Activated naive CD4-positive, alpha-beta T cell (primary cell): ENCODE measurements around the gene PGD.
A peak's percentile ranks its signal among the peaks of the same experiment; 100 is the strongest.
"Not testable (repeated sequence)": the region's sequence is repeated elsewhere in the genome, so short reads cannot be mapped to it uniquely, and the experiment has no call there.

Experiments
- DNase-seq, 4 experiments: peaks; one replicate each; lab custom pipeline; 2025; lab: John Stamatoyannopoulos, UW

PGD gene

DNA sequence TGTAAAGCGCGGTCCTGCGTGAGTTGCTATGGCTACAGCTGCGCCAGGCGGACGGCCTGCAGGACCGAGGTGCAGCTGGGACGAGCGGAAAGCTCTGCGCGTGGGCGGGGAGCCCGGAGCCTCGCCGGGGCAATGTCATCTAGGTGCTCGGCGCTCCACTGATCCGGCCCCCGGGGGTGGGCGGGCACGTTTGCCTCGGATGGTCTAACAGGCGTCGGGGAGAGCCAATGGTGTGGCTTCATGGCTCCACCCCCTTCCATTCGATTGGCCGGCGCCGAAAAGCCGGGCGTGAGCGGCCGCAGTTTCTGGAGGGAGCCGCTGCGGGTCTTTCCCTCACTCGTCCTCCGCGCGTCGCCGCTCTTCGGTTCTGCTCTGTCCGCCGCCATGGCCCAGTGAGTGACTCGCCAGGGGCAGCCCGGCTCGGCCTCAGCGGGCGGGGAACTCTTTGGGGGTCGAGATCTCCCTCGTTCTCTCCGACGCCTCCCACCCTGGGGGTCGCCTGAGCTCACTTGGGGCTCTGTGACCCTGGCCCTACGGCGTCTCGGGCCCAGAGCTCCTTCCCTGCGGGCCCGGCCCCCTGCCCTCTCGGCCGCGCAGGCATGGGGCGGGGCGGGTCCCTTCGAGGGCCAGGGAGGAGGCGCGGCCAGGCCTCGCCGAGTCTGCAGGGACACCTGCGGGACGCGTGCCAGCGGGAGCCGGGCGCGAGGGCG lies at the start of gene PGD:
PGD (plus strand) TSS at position 331 of the 710 bp plus-strand sequence; CDS start at position 385, 54 bp downstream.
- DNase-seq: peak; percentile 86 to 96 (median 93)

DNA sequence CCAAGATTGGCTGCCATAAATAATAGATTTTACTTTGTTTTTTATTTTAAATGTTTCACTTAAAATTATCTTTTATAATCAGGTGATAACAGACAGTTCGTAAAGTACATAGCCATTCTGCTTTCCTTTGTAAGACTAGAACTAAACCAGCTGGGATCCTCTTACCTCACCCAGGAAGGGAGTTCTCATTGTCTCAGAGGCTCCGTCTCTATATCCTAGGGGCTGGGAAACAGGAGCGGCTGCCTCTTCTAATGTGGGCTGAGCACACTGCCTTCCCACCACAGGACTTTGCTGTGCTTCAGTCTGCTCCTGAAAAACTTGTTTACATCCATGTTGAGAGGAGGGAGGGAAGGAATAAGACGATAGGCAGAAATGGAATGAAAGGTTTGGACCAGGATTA lies 45.6 kb upstream of the PGD start:
- no peak for DNase-seq

DNA sequence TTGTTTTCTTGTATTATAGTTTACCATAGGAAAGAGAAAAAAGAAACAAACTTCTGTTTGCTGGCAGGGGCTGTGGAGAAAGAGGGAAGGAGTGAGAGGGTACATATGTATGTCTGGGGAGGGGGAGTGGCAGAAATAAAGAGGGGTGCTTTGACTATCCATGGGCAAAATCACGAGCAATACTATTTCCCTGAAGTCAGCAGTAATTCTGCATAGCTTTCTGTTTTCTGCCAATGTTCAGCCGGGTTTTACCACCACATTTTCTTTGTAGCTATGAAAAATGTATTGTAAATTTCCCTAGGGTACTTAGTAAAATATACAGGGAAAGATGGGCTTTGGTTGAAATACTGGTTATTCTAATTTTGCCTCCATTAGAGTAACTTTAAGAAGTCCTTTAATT lies 45.2 kb upstream of the PGD start:
- no peak for DNase-seq

DNA sequence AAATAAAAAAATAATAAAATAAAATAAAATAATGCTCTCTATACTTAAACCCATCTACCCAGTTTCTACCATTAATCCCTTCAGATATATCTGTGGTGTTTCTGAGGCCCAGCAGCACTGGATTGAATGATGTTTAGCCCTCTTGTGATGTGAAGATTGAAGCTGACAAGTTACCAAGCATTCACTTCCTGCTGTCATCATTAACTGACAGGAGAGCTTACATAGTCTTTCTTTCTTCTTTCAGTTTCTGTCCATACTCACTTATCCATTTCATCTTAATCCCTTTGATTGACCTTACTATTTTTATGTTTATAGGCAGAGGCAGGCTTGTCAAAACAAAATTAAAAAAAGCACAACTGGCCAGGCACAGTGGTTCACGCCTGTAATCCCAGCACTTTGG lies 38.8 kb upstream of the PGD start:
- no peak for DNase-seq

DNA sequence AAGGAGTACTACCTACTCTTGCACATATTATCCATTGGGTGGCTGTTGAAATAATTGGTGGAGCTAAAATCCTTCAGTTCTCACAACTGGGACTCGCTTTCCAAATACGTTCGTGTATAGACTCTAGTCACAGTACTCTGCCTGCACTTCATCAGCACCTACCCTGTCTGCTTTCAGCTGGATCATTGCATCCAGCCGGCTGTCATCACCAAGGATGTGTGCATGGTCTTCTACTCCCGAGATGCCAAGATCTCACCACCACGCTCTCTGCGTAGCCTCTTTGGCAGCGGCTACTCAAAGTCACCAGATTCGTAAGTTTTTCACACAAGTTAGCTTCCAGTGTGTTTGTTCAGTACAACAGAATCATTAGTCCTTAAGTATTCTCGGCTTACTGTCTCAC lies 37.3 kb upstream of the PGD start:
- DNase-seq: no peak

DNA sequence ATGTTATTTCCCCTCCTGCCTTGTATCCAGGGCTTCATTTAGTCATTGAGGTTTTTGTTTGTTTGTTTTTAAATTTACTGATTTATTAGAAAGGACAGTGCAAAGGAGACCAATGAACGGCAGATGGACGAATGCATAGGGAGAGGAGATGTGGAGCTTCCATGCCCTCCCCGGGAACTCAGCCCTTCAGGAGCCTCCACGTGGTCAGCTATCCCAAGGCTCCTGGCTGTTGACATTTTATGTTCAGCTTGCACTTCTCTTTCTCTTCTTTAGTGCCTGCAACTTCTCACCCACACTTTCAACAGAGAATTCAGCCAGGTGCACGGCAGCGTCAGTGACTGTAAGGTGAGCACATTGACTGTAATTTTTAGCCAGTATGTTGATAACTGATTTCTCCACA lies 30.7 kb upstream of the PGD start:
- DNase-seq: no peak

DNA sequence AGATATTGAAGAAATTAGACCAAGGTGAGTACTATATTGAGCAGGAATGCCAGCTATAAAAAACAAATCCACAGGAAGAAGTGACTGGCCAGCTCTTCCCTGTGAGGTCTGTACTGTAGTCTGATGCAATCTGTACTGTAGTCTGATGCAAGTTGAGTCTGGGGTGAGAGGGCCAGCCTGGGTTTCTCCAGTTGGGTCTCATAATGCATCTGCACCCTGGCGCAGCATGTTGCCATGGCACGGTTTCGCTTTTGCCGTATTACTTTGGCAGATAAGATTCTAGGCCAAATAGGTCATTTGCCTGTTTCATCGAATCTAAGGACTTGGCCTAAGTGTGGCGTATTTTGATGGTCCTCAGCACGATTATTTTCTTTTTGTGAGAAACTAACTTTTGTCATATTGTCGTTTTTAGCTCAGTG lies 24.4 kb upstream of the PGD start:
- DNase-seq: no peak

DNA sequence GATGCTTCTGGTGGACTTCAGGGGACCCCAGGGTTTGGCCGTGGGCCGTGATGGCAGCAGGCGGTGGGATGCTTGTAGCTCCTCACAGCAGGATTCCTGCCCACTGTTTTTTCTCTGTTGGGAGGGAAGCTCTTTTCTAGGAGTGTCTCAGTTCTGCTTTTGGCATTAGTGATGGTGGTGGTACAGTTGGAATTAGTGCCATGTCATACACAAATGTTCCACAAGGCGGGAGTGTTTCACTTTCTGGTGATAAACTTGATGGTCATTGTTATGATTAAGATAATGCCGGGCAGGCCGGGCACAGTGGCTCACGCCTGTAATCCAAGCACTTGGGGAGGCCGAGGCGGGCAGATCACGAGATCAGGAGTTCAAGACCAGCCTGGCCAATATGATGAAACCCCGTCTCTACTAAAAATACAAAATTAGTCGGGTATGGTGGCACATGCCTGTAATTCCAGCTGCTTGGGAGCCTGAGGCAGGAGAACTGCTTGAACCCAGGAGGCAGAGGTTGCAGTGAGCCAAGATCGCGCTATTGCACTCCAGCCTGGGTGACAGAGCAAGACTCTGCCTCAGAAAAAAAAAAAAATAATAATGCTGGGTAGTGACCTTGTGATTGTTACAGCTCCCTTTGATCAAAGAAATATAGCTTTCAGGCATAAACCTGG lies 21.4 kb upstream of the PGD start:
- DNase-seq: not testable (repeated sequence)

DNA sequence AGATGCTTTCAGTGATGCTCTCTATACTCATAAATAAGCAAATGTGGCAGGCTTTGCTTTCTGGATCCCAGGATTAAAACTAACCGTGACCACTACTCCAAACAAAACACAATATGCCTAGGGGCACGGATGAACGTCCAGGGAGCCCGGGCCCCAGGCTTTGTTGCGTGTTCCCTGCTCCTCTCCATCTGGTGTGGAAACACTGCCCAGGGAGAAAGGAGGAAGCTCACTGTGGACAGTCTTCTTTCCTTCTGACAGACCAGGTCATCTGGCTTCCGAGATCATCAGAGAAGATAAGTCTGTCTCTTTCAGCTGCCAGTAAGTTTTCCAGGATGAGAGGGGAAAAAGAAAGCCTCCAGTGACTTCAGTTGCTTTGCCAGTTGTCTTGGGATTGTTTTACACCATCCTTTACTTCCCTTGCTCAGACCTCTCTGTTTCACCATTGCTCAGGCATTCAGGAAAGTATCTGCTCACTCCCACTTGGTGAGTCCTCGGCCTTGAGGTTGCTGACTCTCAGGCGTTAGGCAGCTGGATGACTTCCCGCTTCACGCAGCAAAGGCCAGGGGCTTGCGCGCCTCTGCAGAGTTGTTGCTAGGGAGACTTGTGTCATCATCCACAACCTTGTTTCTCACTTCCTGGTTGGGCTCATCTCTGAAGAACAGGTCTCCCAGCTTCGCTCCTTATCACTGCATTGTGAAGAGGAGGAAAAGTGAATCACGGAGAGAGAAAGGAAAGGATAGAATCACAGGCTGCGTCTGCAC lies 20.6 kb upstream of the PGD start:
- no peak for DNase-seq

DNA sequence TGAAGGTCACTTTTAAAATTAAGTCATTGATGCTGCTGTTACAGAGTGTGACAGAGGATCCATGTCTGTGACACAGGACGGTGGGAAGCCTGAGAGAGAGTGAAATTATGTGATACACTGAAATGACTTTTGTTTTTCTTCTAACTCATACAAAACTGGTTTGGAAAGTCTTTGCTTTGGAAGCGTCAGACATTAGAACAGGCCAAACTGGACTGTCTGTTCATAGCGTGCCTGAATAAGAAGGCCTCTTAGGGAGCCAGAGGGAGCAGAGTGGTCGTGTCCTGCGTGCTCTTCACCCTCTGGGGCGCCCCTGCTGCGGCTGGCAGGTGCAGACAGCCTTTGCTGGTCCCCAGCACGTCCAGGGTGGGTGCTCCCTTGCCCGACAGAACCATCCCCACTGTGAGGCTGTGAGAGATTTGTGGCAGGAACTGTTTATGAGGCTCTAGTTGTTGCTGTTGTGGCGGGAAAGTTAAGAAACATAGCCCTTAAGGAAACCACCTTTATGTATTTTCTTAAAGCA lies 19.7 kb upstream of the PGD start:
- DNase-seq: no peak

DNA sequence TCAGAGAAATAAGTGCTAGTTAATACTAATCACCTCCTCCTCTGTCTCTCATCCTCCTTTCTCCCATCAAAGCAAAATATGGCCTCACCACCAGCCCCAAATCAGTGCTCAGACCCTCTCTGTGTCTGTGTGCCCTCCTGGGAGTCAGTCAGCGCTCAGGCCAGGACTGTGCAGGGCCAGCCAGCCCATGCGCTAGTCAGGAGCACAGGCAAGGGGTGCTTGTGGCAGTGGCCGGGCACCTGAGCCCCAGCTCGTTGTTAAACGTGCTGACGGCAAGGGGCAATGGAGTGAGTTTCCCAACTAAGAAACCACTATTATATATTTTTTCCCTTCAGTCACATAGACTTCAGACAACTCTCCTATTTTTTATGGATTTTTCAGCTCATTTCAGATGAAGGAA lies 19.2 kb upstream of the PGD start:
- DNase-seq: no peak

DNA sequence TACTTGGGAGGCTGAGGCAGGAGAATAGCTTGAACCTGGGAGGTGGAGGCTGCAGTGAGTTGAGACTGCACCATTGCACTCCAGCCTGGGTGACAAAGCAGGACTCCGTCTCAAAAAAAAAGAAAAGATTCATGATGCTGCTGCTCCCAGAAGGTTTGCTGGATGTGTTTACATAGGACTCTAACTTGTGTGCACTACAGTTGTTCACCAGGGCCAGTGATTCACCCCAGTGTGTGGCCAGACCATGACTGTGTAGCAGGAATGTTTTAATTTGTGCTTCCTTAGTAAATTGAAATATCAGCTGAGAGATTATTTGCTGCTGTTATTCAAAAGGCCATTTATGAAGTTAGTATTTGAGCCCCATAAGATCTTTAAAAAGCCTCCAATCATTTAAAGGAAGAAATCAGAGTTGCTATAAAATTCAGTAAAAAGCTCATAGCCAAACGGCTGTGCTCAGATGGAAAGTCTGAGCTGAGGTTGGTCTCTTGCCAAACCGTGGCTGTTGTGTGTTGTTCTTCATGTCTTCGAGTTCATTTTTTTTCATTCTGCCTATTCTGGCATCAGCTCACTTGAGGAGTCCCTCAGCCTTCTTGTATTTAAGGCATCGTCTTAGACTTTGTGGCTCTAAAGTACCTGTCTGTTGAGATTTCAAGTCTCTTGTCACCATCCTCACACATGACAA lies 18.1 kb upstream of the PGD start:
- DNase-seq: no peak

DNA sequence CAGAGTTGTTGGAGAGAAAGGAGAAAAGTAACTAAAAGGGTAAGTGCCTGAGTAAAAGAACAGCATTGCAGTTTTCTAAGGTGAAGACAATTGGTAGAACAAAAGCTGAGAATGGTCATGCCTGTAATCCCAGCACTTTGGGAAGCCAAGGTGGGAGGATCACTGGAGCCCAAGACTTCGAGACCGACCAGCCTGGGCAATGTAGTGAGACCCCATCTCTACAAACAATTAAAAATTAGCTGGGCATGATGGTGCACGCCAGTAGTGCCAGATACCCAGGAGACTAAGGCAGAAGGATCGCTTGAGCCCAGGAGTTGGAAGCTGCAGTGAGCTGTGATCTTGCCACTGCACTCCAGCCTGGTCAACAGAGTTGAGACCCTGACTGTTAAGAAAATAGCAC lies 15.2 kb upstream of the PGD start:
- DNase-seq: no peak

DNA sequence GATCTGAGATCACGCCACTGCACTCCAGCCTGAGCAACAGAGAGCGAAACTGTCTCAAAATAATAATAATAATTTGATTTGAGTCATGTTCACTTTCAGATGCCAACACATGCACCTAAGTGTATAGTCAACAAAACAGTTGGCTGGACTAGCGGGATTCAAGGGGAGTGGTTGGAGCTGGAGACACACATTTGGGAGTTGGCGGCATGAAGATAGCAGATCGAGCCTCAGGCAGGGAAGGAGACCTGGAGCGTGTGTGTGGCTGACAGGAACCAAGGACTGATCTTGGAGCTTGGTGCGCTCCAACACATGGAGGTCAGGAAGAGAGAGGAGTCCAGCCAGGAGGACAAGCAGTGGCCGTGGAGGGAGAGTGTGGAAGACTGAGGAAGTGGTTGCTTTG lies 14.6 kb upstream of the PGD start:
- no peak for DNase-seq

DNA sequence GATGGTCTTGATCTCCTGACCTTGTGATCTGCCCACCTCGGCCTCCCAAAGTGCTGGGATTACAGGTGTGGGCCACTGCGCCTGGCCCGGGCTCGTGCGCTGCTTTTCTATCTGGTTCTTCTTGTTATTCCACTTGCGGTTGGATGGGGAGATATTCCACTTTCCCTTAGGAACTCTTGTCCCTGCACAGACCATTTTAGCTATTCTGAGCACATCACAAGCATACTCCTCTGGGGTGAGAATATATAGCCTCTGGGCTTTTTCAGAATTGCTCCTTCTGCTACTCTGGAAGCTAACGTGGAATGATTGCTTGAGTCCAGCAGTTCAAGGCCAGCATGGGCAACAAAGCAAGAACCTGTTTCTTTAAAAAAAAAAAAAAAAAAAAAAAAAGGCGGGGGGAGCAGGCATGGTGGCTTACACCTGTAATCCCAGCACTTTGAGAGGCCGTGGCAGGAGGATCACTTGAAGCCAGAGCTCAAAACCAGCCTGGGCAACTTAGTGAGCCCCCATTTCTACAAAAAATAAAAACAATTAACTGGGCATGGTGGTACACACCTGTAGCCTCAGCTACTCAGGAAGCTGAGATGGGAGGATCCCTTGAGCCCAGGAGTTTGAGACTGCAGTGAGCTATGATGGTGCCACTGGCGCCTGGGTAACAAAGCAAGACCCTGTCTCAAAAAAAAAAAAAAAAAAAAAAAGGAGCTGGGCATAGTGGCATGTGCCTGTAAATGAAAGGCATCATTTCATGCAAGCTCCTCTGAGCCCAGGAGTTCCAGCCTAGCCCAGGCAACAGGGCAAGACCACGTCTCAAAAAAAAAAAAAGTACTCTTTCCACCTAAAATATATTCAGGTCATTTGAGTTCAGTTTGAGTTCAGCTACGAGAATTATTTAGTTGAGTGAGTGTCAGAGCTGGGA lies 11.8 kb upstream of the PGD start:
- no peak for DNase-seq

DNA sequence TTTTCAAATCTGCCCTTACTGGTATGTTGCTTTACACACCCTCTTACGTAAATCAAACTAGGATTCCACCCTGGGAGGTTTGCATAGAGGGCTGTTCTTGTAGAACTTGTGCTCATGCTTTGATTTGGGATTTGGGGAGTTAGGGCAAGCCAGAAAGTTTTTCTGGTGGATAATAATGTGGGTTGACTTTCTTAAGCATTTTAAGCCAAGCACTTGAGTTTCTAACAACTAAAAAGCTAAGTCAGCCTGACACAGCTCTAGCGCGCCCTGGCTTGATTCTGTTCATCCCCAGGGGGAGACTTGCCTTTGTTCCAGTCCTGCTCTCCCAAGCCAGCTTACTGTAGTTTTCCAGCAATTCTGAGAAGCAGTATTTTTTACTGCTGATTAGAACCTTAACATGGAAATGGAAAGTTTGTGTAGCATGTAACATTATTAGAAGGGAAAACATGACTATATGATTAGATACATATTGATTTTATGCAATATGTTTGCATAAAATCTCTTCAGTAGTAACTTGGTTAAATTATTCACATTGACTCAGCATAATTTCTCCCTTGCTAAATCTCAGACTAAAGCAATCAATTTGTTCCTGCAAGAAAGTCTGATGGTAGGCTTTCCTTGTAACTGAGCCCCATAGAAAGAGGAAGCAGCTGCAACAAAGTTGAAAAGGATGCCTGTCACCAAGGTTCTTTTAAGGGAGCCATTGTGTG lies 11.0 kb upstream of the PGD start:
- DNase-seq: no peak

DNA sequence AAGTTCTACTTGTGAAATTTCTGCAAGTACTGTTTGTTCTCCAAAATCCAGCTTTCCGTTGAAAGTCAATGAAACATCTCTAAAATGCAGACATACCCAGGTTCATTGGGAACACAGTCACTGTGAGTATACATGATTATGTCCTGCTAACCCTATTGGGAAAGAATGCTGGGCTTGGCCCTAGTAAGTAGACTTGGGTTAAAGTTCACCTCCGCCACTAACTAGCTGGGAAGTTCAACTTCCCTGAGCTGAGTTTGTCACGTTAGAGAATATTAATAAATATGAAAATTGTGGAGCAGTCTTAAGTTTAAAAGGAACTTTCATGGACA lies 10.5 kb upstream of the PGD start:
- no peak for DNase-seq

DNA sequence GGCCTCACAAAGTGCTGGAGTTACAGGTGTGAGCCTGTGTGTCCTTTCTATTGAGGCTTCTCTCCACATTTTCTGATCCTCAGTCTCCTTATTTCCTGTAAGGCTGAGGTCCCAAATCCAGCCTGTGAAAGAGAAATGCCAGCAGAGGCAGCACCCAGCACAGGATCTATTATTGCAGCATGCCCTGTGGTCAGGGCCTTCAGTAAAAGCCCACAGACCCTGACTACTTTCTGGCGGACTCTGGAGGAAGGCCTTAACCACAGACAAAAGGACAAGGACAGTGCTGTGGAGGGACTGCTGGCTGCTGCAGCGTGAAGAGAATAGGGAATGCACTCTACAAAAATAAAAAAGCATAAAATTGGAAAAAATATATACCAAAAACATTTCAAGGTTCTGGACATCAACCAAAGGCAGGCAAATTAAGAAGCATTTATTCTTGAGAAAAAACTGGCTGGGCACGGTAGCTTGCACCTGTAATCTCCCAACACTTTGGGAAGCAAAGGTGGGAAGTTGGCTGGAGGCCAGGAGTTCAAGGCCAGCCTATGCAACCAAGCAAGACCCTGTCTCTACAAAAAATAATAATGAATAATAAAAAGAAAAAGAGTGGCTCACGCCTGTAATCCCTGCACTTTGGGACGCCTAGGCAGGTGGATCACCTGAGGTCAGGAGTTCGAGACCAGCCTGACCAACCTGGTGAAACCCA lies 9.4 kb upstream of the PGD start:
- no peak for DNase-seq

DNA sequence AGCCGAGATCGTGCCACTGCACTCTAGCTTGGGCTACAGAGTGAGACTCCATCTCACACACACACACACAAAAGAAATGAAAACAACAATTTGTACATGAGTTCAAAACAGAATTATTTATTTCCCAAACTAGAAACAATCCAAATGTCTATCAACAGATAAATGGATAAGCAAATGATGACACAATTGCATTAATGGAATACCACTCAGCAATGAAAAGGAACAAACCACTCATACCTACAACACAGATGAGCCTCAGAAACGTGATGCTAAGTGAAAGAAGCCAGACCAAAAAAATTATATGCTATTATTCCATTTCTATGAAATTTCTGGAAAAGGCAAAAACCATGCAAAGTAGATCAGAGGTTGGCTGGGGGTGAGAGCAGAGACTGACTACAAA lies 2.0 kb upstream of the PGD start:
- no peak for DNase-seq

DNA sequence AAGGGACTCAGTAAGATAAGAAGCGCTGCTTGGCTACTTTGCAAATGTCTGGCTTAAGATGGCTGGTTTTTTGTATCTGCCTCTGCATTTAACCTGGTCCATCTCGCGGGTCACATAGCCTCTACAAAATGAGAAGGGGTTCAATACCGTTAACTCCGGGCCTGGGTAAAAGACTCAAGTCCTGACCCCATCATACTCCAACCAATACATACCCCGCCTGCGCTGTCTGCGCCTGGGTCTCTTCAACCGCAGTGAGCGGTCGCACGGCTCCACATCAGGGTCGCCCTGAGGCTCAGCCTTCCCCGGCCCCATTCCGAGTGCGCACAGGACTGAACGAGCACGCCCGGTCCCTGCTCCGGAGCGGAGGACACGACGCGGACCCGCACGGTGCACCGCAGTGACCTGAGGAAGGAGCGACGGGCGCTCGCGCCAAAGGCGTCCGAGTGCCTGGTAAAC lies 558 bp upstream of the PGD start:
- DNase-seq: no peak
